ENCODE results near the gene MINPP1. TPM values are rescaled to one million over a fixed set of nuclear protein-coding genes. Genes with fewer than 3 reads are reported as not detected.

Gene MINPP1
- total and polyA plus RNA-seq, 2 of the 13 experiments (the other 11 are each of a cell fraction or from before 2014, with no cell fraction given): 19.2 to 53.7 TPM

- TF ChIP-seq NRL (CRISPR knock-in tag; IDR thresholded peaks at IDR 0.05; ENCODE audit: borderline replicate concordance): peak; percentile 28
- peak; percentile 98 for TF ChIP-seq RBFOX2 (IDR thresholded peaks at IDR 0.05; ENCODE audit: low read depth, low read length)
- TF ChIP-seq MEIS1 (CRISPR knock-in tag; IDR thresholded peaks at IDR 0.05; ENCODE audit: borderline replicate concordance): peak; percentile 9; the same call in 1 of the 2 replicates
- TF ChIP-seq ZNF431 (CRISPR knock-in tag; IDR thresholded peaks at IDR 0.05; ENCODE audit: borderline replicate concordance, low read depth): peak; percentile 91
- TF ChIP-seq ZNF709 (CRISPR knock-in tag; IDR thresholded peaks at IDR 0.05): peak; percentile 13
- peak; percentile 57; the same call in 1 of the 2 replicates for TF ChIP-seq ZNF331 (CRISPR knock-in tag; IDR thresholded peaks at IDR 0.05)
- peak; percentile 82 for TF ChIP-seq HDAC2 (CRISPR knock-in tag; IDR thresholded peaks at IDR 0.05)
- TF ChIP-seq CENPBD1 (CRISPR knock-in tag; IDR thresholded peaks at IDR 0.05; ENCODE audit: borderline replicate concordance, low read depth): no peak
- no peak for TF ChIP-seq ZNF468 (CRISPR knock-in tag; IDR thresholded peaks at IDR 0.05)
- peak; percentile 73; the same call in 1 of the 2 replicates for TF ChIP-seq ZNF724P (CRISPR knock-in tag; IDR thresholded peaks at IDR 0.05; ENCODE audit: borderline replicate concordance)
- TF ChIP-seq EEA1 (CRISPR knock-in tag; IDR thresholded peaks at IDR 0.05; ENCODE audit: borderline replicate concordance): peak; percentile 63; the same call in 1 of the 2 replicates
- TF ChIP-seq TERF1 (CRISPR knock-in tag; IDR thresholded peaks at IDR 0.05): no peak
- TF ChIP-seq GPBP1L1 (CRISPR knock-in tag; IDR thresholded peaks at IDR 0.05): no peak
- TF ChIP-seq NAIF1 (CRISPR knock-in tag; IDR thresholded peaks at IDR 0.05; ENCODE audit: borderline replicate concordance): peak; percentile 62; the same call in 1 of the 2 replicates
- TF ChIP-seq ZNF878 (CRISPR knock-in tag; IDR thresholded peaks at IDR 0.05): 0 out of 2 replicates have a peak, but pooled peaks have one; percentile 42
- TF ChIP-seq ZNF883 (CRISPR knock-in tag; IDR thresholded peaks at IDR 0.05; ENCODE audit: not compliant biosample characterization): peak; percentile 87
- peak; percentile 69; the same call in 1 of the 2 replicates for TF ChIP-seq ZNF598 (CRISPR knock-in tag; IDR thresholded peaks at IDR 0.05; ENCODE audit: borderline replicate concordance)
- peak; percentile 63; the same call in 1 of the 2 replicates for TF ChIP-seq MAX (IDR thresholded peaks at IDR 0.05)
- TF ChIP-seq HOXD1 (CRISPR knock-in tag; IDR thresholded peaks at IDR 0.05): no peak
- TF ChIP-seq FOXA3 (CRISPR knock-in tag; IDR thresholded peaks at IDR 0.05): no peak; the same call in 1 of the 2 replicates
- TF ChIP-seq THAP7 (CRISPR knock-in tag; IDR thresholded peaks at IDR 0.05): 0 out of 2 replicates have a peak, but pooled peaks have one; percentile 50
- no peak for TF ChIP-seq PLSCR1 (CRISPR knock-in tag; IDR thresholded peaks at IDR 0.05; ENCODE audit: borderline replicate concordance)
Observed at GRCh38 chr10:87504640-87505365, at the start of gene MINPP1 (continued).

Measured in HepG2 (cell line).